ENCODE results near the gene RMND1. TPM values are rescaled to one million over a fixed set of nuclear protein-coding genes. Genes with fewer than 3 reads are reported as not detected.

Gene RMND1
- total and polyA plus RNA-seq, 2 of the 13 experiments (the other 11 are each of a cell fraction or from before 2014, with no cell fraction given), result 34.0 to 72.5 TPM

DNA sequence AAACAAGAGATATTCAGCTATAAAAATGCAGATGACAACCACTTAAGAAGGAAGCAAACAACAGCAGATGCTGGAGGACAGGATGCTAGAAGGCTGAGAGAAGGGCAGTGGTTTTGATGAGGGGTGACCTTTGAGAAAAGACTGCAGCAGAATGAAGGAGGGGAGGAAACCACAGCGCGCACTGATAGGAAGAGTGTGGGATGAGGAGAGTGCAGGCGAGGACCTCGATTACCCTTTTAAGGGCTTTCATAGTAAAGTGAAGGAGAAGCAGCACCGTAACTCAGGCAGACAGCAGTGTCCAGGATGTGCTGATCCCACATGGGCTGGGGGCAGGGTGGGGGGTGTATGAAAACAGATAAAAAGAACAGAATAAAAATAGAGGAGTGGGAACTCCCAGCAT lies 79.8 kb downstream of the RMND1 start (continued):
- TF ChIP-seq ETV6 (CRISPR knock-in tag; conservative IDR thresholded peaks at IDR 0.05), result no peak
- TF ChIP-seq ZNF75D (CRISPR knock-in tag; IDR thresholded peaks at IDR 0.05; ENCODE audit: borderline replicate concordance), result no peak
- no peak for TF ChIP-seq NONO (IDR thresholded peaks at IDR 0.05)
- no peak for TF ChIP-seq NONO (CRISPR knock-in tag; conservative IDR thresholded peaks at IDR 0.05)
- TF ChIP-seq GATA4 (IDR thresholded peaks at IDR 0.05; ENCODE audit: borderline replicate concordance, low read depth), result no peak

DNA sequence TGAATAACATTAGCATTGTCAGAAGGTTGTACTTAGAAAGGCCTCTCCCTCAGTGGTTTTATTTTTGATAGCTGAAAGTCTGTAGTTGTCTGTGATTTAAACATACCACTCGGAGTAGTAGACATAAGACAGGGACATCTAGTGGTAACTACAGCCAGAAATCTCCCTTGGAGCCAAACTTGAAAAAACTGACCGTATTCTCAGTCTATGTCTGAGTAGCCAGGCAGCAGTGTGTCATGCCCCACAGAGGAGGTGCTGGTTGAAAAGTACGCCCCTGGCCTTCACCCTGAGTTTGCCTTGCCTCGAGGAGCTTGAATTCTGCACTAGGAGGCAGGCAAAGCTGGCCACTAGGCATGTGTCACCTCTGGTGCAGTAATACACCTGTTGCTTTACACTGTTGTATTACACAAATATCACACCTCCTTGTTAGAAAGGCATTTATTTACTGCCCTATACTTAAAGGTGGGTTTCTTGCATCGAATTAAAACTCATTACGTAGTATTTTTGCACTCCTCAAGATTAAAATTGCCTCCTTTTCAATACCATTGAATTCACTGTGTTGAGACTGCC lies 81.3 kb downstream of the RMND1 start:
- Histone ChIP-seq H3K4me2 (ENCODE audit: low read depth, low read length) (no peak overlapping the region), H4K20me1 (ENCODE audit: insufficient read depth, low read length) (0 out of 2 replicates have a peak, but pooled peaks cover 4% of the 10 kb centered on the region), H3K9ac (ENCODE audit: insufficient read depth, low read depth, low read length) (no peak overlapping the region), H3K79me2 (ENCODE audit: insufficient read depth, low read length) (peaks cover 26% of the 10 kb centered on the region), H3K9me3 (ENCODE audit: low read length) (no peaks in the 10 kb centered on the region), H2AFZ (ENCODE audit: low read length) (no peak overlapping the region), H3K4me3 (replicated peaks in 1 of 3; ENCODE audit: insufficient read depth in 1 of 3, low read depth in 2 of 3, low read length in 3 of 3) (no peak overlapping the region), H3K27ac (ENCODE audit: extremely low read length, insufficient read depth, low read length) (no peak overlapping the region), H3K4me1 (ENCODE audit: insufficient read depth, low read length) (peaks cover 15% of the 10 kb centered on the region), H3K27me3 (ENCODE audit: control insufficient read depth in 1 of 2, insufficient read depth in 2 of 2, low read length in 2 of 2) (no peaks in the 10 kb centered on the region), H3K36me3 (replicated peaks in 1 of 2; ENCODE audit: control insufficient read depth in 1 of 2, insufficient read depth in 2 of 2, low read length in 2 of 2) (peaks cover 32 to 50% of the 10 kb centered on the region in 2 experiments)
- intact Hi-C loops (cut with micrococcal nuclease; ENCODE audit: unreplicated experiment) (no loop called here), in situ Hi-C loops (cut with HindIII; ENCODE audit: extremely low pct_ligation_motif_present, low pct_unique_long_range_greater_than_20kb) (no loop called here)
- BruUV-seq (replicated peaks), result no TSS peak
- ChIA-PET CTCF (ENCODE audit: low intra/inter-chr PET ratio, low total read pairs) (no interaction called here), POLR2A (no interaction called here)
- FAIRE-seq (peak; percentile 18), ATAC-seq (peak; percentile 57), DNase-seq (ENCODE audit: low spot score) (no peak)
- 87% methylated on average over 6 of the region's 6 CpGs for WGBS (ENCODE audit: low lambda C conversion rate)
- TF ChIP-seq NFE2L2 (IDR thresholded peaks at IDR 0.05; ENCODE audit: low read length) (no peak), CBX2 (IDR thresholded peaks at IDR 0.05; ENCODE audit: low read depth, low read length) (no peak), CBX2 (CRISPR knock-in tag; IDR thresholded peaks at IDR 0.05; ENCODE audit: low read depth) (no peak), ZNF615 (CRISPR knock-in tag; IDR thresholded peaks at IDR 0.05; ENCODE audit: borderline replicate concordance) (no peak), STAG1 (CRISPR knock-in tag; IDR thresholded peaks at IDR 0.05) (0 out of 2 replicates have a peak, but pooled peaks have one; percentile 21), GPN1 (CRISPR knock-in tag; IDR thresholded peaks at IDR 0.05; ENCODE audit: borderline replicate concordance) (no peak), ZFP82 (CRISPR knock-in tag; IDR thresholded peaks at IDR 0.05; ENCODE audit: borderline replicate concordance) (no peak)

All from HepG2 (cell line).